Stimulated activated CD8-positive, alpha-beta memory T cell treated with anti-CD3 and anti-CD28 coated beads, Interleukin-2, amount 100 ng/mL, for 48 hours (primary cell): ENCODE results near the gene ZDHHC12.
"Not testable (repeated sequence)": the region's sequence is repeated elsewhere in the genome, so short reads cannot be mapped to it uniquely, and the experiment has no call there.

ENCODE experiments used
- DNase-seq, 2 donors: peaks; one replicate each; pipeline ENCODE4 v3.0.0-alpha.2; 2020; ENCODE audit warnings: low read depth in 2 of 2

Gene ZDHHC12

DNA sequence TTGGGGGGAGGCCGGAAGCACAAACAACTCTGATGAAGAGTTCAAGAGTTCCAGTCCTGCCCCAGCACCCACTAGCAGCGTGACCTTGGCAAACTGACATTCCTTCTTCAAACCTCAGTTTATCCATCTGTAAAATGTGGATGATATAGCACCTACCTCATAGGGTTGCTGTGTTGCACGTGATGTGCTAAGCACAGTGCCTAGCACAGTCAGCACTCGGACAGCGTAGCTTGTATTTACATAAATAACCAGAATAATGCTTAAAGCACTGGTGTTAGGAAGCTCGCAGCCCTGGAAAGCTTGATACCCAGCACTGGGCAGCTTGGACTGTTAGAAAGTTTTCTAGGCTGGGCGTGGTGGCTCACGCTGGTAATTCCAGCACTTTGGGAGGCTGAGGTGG lies 16.5 kb downstream of the ZDHHC12 start:
- no peak for DNase-seq

DNA sequence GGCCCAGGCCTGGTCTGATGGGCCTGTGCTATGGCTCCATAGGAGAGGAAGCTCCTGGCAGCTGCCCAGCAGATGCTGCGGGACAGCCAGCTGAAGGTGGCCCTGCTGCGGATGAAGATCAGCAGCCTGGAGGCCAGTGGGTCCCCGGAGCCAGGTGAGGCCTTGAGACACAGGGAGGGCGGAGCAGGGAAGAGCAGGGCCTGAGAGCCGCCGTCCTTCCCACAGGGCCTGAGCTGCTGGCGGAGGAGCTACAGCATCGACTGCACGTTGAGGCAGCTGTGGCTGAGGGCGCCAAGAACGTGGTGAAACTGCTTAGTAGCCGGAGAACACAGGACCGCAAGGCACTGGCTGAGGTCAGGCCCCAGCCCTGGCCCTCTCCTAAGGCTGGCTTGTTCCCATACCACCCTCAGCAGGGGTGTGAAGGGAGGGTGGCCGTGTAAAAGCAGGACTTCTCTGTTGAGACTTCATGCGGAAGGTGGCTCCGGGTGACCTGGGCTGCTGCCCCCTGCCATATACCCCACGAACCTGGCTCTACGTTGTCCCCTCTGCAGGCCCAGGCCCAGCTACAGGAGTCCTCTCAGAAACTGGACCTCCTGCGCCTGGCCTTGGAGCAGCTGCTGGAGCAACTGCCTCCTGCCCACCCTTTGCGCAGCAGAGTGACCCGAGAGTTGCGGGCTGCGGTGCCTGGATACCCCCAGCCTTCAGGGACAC lies 17.1 kb downstream of the ZDHHC12 start:
- DNase-seq = no peak

GRCh38 chr9:128706045-128706444 lies 17.9 kb downstream of the ZDHHC12 start:
- DNase-seq = no peak

GRCh38 chr9:128705051-128705965 lies 18.6 kb downstream of the ZDHHC12 start:
- no peak for DNase-seq

DNA sequence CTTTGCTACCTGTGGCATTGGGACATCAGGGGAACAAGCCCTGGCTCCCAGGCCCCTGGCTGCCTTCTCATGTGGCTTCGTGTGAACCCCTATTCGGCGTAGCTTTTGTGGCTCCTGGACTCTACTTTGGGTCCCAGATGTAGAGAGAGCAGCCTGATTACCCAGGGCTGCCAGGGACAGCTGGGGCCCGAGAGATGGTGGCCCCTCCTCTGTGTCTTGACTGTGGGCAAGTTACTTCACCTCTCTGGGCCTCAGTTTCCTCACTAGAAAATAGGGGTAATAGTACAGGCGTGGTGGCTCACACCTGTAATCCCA lies 19.6 kb downstream of the ZDHHC12 start:
- DNase-seq = no peak

GRCh38 chr9:128703616-128704355 lies 20.1 kb downstream of the ZDHHC12 start:
- no peak for DNase-seq

DNA sequence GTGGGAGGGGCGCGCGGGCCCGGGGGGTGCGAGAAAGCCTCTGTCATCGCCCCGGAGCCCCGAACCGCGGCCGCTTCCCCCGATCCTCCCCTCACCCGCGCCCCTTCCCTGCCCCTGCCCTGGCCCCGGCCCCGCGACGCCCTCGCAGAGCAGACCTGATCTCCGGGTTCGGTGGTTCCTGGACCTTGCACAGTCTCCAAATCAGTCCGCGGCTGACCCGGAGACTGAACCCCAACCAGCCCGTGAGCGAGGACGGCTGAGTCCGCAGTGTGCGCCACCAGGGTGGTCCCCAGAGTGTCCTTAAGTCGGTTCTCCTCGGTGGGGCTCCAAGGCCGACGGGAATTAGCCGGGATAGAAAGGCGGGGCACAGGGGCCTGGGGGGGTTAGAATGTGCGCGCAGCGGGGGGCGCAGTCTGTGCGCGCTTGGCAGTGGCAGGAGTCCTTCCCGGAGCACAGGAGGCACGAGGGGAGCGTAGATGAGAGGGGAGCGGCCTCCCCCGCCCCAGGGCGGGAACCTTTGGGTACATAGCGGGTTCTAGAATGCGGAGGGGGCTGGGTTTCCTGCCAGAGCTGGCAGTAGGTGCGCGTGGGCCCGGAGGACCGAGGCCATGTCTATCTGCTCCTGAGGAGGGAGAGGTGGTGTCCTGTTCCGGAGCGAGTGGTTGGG lies 20.8 kb downstream of the ZDHHC12 start:
- no peak for DNase-seq

GRCh38 chr9:128702445-128702948 lies 21.4 kb downstream of the ZDHHC12 start, which contains the start of gene PKN3:
TSS of gene PKN3 (plus strand) at chr9:128702503. CDS start at chr9:128702916, 413 bp downstream.
- peak; percentile 86 to 91 for DNase-seq

DNA sequence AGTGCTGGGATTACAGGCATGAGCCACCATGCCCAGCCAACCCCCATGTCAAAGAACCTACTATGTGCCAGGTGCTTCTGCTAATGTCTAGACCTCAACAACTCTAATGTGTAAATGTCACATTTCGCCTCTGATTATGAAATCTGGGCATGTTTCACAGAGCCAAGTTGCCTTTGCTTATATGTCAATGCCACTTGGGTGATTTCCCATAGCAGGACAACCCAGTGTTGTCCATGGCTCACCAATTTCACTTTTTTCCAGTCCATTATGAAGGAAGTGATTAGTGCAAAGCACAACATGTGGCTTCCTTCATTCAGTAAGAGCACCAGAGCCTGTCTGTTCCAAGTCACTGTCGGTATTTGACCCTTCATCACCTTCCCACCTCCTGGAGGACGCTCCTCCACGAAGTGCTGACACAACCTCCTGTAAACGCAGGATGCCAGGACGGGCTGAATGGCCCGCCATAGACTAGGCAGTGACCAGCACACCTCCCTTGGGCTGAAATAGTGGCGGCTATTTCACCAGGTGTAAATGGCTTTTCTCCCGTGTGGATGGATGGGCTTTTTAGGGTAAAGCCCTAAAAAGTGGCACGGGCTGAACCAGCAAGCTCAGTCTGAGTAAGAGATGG lies 22.6 kb downstream of the ZDHHC12 start:
- DNase-seq = no peak

DNA sequence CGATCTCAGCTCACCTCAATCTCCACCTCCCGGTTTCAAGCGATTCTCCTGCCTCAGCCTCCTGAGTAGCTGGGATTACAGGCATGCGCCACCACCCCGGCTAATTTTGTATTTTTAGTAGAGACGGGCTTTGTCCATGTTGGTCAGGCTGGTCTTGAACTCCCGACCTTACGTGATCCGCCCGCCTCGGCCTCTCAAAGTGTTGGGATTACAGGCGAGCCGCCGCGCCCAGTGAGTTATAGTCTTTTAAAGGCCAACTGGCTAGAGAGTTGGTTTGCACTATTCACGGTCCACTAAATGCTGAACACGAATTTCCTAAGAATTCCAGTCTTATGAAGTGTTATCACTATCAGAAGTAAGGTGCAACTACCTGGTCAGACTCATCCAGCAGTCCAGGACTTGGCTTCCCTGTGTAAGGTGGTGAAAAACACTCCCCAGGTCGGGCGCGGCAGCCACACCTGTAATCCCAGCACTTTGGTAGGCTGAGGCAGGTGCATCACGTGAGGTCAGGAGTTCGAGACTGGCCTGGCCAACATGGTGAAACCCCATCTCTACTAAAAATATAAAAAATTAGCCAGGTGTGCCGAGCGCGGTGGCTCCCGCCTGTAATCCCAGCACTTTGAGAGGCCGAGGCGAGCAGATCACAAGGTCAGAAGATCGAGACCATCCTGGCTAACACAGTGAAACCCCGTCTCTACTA lies 24.7 kb downstream of the ZDHHC12 start:
- DNase-seq = not testable (repeated sequence)

GRCh38 chr9:128696923-128697707 lies 26.8 kb downstream of the ZDHHC12 start:
- no peak for DNase-seq

DNA sequence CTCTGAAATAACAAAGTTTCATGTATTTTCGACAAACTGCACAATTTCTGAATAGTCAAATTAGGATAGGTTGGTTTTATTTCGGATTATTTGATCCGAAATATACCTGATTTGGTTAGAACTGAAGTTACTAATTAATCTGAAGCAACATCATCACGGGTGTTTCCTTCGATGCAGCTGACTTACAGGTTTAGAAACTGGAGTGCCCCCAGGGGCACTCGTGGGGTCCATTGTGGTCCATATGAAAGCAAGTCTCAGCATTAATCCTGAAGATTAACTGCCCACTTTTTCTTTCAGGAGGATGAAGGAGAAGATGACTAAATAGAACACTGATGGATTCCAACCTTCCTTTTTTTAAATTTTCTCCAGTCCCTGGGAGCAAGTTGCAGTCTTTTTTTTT lies 29.6 kb downstream of the ZDHHC12 start:
- DNase-seq = no peak

- DNase-seq = not testable (repeated sequence)
Measured at GRCh38 chr9:128693738-128694137, 30.2 kb downstream of the ZDHHC12 start.

GRCh38 chr9:128690684-128691034 lies 33.3 kb downstream of the ZDHHC12 start:
- no peak for DNase-seq

GRCh38 chr9:128689820-128690683 lies 33.9 kb downstream of the ZDHHC12 start:
- DNase-seq = no peak

DNA sequence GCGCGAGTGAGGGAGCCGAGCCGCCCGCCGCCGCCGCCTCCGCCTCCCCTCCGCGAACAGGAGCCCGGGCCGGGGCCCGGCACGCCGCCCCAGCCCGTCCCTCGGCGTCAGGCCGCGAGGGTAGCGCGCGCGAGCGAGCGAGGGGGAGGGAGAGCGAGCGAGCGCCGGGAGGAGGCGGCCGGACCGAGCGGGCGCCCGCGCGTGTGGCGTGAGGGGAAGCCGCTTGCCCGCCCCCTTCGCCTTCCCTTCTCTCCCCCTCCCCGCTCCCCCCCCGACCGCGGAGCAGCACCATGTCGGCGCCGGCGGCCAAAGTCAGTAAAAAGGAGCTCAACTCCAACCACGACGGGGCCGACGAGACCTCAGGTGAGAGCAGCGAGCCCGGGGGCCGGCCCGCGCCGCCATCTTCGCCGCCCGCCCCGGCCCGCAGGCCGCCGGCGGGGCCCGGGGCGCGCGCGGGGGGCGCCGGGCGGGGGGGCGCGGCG lies 34.6 kb downstream of the ZDHHC12 start:
- DNase-seq = no peak

- DNase-seq = peak; percentile 90 to 96
Measured at GRCh38 chr9:128688501-128689292, 35.2 kb downstream of the ZDHHC12 start, which contains the start of gene SET. TSS of gene SET (plus strand) at chr9:128689222. CDS start at chr9:128689583, 361 bp downstream.

DNA sequence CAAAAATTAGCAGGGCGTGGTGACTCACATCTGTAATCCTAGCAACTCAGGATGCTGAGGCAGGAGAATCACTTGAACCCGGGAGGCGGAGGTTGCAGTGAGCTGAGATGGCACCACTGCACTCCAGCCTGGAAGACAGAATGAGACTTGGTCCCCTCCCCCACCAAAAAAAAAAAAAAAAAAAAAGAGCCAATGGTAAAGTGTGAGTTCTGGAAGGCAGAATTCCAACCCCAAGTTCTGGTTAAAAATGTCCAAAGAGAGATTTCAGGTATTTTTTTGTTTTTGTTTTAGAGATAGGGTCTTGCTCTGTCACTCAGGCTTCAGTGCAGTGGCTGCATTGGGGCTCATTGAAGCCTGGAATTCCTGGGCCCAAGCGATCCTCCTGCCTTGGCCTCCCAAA lies 36.5 kb downstream of the ZDHHC12 start:
- no peak for DNase-seq
